K562 (cell line): ENCODE results near the gene FH. TPM values are rescaled to one million over a fixed set of nuclear protein-coding genes. Genes with fewer than 3 reads are reported as not detected.

Experiments used
- ARHGAP35 ChIP-seq: fragments of 450-650 bp; IDR thresholded peaks from 2 replicates; pipeline ENCODE4 v1.6.1; 2018; ENCODE audit not compliant: partially characterized antibody
- C11orf30 ChIP-seq: fragments of 450-650 bp; IDR thresholded peaks from 2 replicates; pipeline ENCODE4 v1.6.1; 2016; ENCODE audit warnings: low read depth, mild to moderate bottlenecking
- DACH1 ChIP-seq: fragments of 450-650 bp; IDR thresholded peaks from 2 replicates; pipeline ENCODE4 v1.6.1; 2018; ENCODE audit not compliant: partially characterized antibody
- KAT8 ChIP-seq: fragments of 450-650 bp; IDR thresholded peaks from 2 replicates; pipeline ENCODE4 v1.6.1; 2016; ENCODE audit warnings: low read depth, mild to moderate bottlenecking
- L3MBTL2 ChIP-seq: fragments of 450-650 bp; IDR thresholded peaks from 2 replicates; pipeline ENCODE4 v1.6.1; 2016; ENCODE audit warnings: mild to moderate bottlenecking, moderate library complexity
- MXI1 ChIP-seq: IDR thresholded peaks from 2 replicates; pipeline ENCODE4 v1.6.1; 2011; ENCODE audit warnings: low read depth, mild to moderate bottlenecking, improper control_type of control experiment, low read length
- NCOR1 ChIP-seq: fragments of 450-650 bp; IDR thresholded peaks from 2 replicates; pipeline ENCODE4 v1.6.1; 2016; ENCODE audit warnings: mild to moderate bottlenecking, moderate library complexity
- PTTG1 ChIP-seq: fragments of 450-650 bp; IDR thresholded peaks from 2 replicates; pipeline ENCODE4 v1.6.1; 2016; ENCODE audit warnings: low read depth, mild to moderate bottlenecking, missing genetic modification characterization, missing compliant biosample characterization
- RFX1 ChIP-seq: fragments of 450-650 bp; IDR thresholded peaks from 2 replicates; pipeline ENCODE4 v1.6.1; 2016; ENCODE audit warnings: mild to moderate bottlenecking, moderate library complexity
- RNF2 ChIP-seq: sonication (generic); IDR thresholded peaks from 2 replicates; pipeline ENCODE4 v1.6.1; 2016
- TCF7L2 ChIP-seq: fragments of 150-350 bp; IDR thresholded peaks from 2 replicates; pipeline ENCODE4 v1.6.1; 2016; ENCODE audit warnings: low read depth, mild to moderate bottlenecking, low read length, moderate library complexity
- TOE1 ChIP-seq, 2 experiments: fragments of 450-650 bp in 1 of 2; sonication (generic) in 1 of 2; formaldehyde crosslinking in 1 of 2; IDR thresholded peaks; 2 replicates each; pipeline versions ENCODE4 v1.7.1 to v1.8.0; 2016 to 2022; ENCODE audit warnings: borderline replicate concordance in 2 of 2, mild to moderate bottlenecking in 2 of 2, antibody characterized with exemption in 1 of 2, inconsistent platforms in 1 of 2, low read depth in 1 of 2, missing genetic modification reagents in 1 of 2, moderate library complexity in 1 of 2
- ZNF77 ChIP-seq: fragments of 250-450 bp; sonication (Bioruptor Pico); IDR thresholded peaks from 2 replicates; pipeline ENCODE4 v1.5.0; 2020
- polyA plus RNA-seq, 8 experiments: library from polyadenylated mRNA; depleted of rRNA in 4 of 8; stranded (reverse) in 5 of 8; unstranded in 3 of 8; fragments of >200 nt; fragmentation: Nextera tagmentation in 2 of 8; fragmentation: Illumina TruSeq in 1 of 8; extraction: Ambion mirVana in 2 of 8; extraction: Trizol in 1 of 8; gene quantifications; 2 replicates each; pipeline versions ENCODE4 v1.2.1 to v1.2.3, GENCODE V29; 2011 to 2014; ENCODE audit warnings: inconsistent platforms in 1 of 8, missing spikeins in 1 of 8
- total RNA-seq, 7 experiments: library from RNA; depleted of rRNA in 6 of 7; stranded (reverse); fragments of >200 nt in 6 of 7; fragmentation: Illumina TruSeq in 2 of 7; extraction: Trizol in 2 of 7; gene quantifications; 2 replicates each; pipeline versions ENCODE4 v1.2.1 to v1.2.3, GENCODE V29; 2011 to 2021; ENCODE audit warnings: low replicate concordance in 1 of 7
- TF ChIP-seq, protein P1 (sequence below), 2 experiments: fragments of 450-650 bp; IDR thresholded peaks; 2 replicates each; pipeline ENCODE4 v1.6.1; 2018; ENCODE audit warnings: mild to moderate bottlenecking in 2 of 2, low read depth in 1 of 2; ENCODE audit not compliant: partially characterized antibody in 2 of 2
- TF ChIP-seq, protein P2 (sequence below): sonication (generic); formaldehyde crosslinking; IDR thresholded peaks from 2 replicates; pipeline ENCODE4 v1.8.1; 2023; ENCODE audit warnings: mild to moderate bottlenecking, missing genetic modification reagents
- TF ChIP-seq, protein P3 (sequence below): sonication (generic); formaldehyde crosslinking; IDR thresholded peaks from 2 replicates; pipeline ENCODE4 v1.4.0; 2020; ENCODE audit warnings: mild to moderate bottlenecking, missing genetic modification reagents
- TF ChIP-seq, protein P4 (sequence below): fragments of 250-450 bp; sonication (Bioruptor Pico); IDR thresholded peaks from 2 replicates; pipeline ENCODE4 v1.5.0; 2021

FH gene
- total and polyA plus RNA-seq, 9 of the 15 experiments (the other 6 are each of a cell fraction or from before 2014, with no cell fraction given): 117 to 240 (median 211) TPM

DNA sequence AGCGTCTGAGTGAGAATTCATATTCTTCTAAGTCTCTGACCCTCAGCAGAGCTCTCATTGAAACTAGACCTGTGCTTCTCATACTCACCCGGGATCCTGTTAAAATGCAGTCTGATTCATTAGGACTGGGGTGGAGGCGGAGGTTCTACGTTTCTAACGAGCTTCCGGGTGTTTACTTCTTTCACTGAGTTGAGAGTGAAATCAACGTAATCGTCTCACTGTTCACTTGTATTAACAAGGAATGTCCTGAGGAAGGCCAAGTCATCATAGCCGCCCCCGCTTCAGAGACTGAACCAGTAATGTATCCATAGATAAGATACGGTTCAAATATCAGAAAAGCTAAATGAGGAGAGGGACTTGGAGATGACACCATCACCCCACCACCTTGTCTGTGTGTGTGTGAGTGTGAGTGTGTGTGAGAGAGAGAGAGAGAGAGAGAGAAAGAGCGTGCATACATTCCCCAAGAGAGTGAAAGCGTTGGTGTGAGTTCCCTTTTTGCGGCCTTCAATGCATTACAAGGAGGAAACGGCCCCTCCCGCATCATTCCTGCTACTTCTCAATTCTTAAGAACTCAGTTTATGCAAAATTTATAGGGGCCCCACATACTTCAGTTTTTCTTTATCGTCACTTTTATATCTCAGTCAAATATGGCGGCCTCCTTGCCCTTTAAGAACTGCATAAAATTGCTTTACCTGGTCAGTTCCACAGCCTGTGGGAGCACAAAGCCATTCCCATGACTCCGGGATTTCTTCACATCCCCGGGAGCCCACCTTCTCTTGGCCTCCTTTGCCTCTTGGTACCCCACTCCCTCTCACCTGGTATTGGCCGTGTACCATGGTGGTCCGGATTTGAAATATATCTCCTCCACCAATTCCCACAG, 32.4 kb upstream of the FH start (continued):
- TF ChIP-seq, protein P1, sequence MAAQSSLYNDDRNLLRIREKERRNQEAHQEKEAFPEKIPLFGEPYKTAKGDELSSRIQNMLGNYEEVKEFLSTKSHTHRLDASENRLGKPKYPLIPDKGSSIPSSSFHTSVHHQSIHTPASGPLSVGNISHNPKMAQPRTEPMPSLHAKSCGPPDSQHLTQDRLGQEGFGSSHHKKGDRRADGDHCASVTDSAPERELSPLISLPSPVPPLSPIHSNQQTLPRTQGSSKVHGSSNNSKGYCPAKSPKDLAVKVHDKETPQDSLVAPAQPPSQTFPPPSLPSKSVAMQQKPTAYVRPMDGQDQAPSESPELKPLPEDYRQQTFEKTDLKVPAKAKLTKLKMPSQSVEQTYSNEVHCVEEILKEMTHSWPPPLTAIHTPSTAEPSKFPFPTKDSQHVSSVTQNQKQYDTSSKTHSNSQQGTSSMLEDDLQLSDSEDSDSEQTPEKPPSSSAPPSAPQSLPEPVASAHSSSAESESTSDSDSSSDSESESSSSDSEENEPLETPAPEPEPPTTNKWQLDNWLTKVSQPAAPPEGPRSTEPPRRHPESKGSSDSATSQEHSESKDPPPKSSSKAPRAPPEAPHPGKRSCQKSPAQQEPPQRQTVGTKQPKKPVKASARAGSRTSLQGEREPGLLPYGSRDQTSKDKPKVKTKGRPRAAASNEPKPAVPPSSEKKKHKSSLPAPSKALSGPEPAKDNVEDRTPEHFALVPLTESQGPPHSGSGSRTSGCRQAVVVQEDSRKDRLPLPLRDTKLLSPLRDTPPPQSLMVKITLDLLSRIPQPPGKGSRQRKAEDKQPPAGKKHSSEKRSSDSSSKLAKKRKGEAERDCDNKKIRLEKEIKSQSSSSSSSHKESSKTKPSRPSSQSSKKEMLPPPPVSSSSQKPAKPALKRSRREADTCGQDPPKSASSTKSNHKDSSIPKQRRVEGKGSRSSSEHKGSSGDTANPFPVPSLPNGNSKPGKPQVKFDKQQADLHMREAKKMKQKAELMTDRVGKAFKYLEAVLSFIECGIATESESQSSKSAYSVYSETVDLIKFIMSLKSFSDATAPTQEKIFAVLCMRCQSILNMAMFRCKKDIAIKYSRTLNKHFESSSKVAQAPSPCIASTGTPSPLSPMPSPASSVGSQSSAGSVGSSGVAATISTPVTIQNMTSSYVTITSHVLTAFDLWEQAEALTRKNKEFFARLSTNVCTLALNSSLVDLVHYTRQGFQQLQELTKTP (IDR thresholded peaks at IDR 0.05; ENCODE audit: low read depth in 1 of 2, partially characterized antibody in 2 of 2): peak in 1 of 2 experiments; percentile 83
- TF ChIP-seq DACH1: peak; percentile 16
- TF ChIP-seq L3MBTL2: peak; percentile 38; the same call in 1 of the 2 replicates
- no peak for TF ChIP-seq TCF7L2
- no peak for TF ChIP-seq KAT8
- TF ChIP-seq, protein P2, sequence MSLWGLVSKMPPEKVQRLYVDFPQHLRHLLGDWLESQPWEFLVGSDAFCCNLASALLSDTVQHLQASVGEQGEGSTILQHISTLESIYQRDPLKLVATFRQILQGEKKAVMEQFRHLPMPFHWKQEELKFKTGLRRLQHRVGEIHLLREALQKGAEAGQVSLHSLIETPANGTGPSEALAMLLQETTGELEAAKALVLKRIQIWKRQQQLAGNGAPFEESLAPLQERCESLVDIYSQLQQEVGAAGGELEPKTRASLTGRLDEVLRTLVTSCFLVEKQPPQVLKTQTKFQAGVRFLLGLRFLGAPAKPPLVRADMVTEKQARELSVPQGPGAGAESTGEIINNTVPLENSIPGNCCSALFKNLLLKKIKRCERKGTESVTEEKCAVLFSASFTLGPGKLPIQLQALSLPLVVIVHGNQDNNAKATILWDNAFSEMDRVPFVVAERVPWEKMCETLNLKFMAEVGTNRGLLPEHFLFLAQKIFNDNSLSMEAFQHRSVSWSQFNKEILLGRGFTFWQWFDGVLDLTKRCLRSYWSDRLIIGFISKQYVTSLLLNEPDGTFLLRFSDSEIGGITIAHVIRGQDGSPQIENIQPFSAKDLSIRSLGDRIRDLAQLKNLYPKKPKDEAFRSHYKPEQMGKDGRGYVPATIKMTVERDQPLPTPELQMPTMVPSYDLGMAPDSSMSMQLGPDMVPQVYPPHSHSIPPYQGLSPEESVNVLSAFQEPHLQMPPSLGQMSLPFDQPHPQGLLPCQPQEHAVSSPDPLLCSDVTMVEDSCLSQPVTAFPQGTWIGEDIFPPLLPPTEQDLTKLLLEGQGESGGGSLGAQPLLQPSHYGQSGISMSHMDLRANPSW (CRISPR knock-in tag): no peak
- TF ChIP-seq RNF2: peak; percentile 33; the same call in 1 of the 2 replicates
- TF ChIP-seq PTTG1: no peak
- TF ChIP-seq, protein P3, sequence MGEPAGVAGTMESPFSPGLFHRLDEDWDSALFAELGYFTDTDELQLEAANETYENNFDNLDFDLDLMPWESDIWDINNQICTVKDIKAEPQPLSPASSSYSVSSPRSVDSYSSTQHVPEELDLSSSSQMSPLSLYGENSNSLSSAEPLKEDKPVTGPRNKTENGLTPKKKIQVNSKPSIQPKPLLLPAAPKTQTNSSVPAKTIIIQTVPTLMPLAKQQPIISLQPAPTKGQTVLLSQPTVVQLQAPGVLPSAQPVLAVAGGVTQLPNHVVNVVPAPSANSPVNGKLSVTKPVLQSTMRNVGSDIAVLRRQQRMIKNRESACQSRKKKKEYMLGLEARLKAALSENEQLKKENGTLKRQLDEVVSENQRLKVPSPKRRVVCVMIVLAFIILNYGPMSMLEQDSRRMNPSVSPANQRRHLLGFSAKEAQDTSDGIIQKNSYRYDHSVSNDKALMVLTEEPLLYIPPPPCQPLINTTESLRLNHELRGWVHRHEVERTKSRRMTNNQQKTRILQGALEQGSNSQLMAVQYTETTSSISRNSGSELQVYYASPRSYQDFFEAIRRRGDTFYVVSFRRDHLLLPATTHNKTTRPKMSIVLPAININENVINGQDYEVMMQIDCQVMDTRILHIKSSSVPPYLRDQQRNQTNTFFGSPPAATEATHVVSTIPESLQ (CRISPR knock-in tag): no peak
- TF ChIP-seq C11orf30: 0 out of 2 replicates have a peak, but pooled peaks have one; percentile 44
- TF ChIP-seq RFX1: no peak
- TF ChIP-seq TOE1 (IDR thresholded peaks at IDR 0.05; ENCODE audit: borderline replicate concordance): peak; percentile 56; the same call in 1 of the 2 replicates
- TF ChIP-seq TOE1 (CRISPR knock-in tag; IDR thresholded peaks at IDR 0.05; ENCODE audit: borderline replicate concordance, low read depth): no peak
- TF ChIP-seq ARHGAP35: no peak
- TF ChIP-seq MXI1: no peak
- peak; percentile 57; the same call in 1 of the 2 replicates for TF ChIP-seq NCOR1
- TF ChIP-seq, protein P4, sequence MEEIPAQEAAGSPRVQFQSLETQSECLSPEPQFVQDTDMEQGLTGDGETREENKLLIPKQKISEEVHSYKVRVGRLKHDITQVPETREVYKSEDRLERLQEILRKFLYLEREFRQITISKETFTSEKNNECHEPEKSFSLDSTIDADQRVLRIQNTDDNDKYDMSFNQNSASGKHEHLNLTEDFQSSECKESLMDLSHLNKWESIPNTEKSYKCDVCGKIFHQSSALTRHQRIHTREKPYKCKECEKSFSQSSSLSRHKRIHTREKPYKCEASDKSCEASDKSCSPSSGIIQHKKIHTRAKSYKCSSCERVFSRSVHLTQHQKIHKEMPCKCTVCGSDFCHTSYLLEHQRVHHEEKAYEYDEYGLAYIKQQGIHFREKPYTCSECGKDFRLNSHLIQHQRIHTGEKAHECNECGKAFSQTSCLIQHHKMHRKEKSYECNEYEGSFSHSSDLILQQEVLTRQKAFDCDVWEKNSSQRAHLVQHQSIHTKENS (CRISPR knock-in tag): no peak
- TF ChIP-seq ZNF77: no peak
